HepG2 (cell line): ENCODE measurements around the gene DGKG. TPM values are rescaled to one million over a fixed set of nuclear protein-coding genes. Genes with fewer than 3 reads are reported as not detected.

Experiments used
- ATAC-seq: fragments of 200-7000 bp; cut with Tn5 transposase; 3 replicates; pipeline ENCODE4 v1.9.1; 2020; ENCODE audit warnings: mild to moderate bottlenecking, moderate library complexity
- BruUV-seq: library from RNA; stranded (reverse); fragments of 400-500 nt; replicated peaks from 2 replicates; lab custom pipeline; 2021; lab: Mats Ljungman, UMichigan
- CTCF ChIA-PET: fragments of 300-600 bp; formaldehyde crosslinking; extraction: SDS; loops from one replicate; lab custom pipeline; 2021; ENCODE audit warnings: low total read pairs, inconsistent platforms, low intra/inter-chr PET ratio; lab: Yijun Ruan, JAX
- POLR2A ChIA-PET: fragments of 350-600 bp; sonication (Branson Sonifier 250); formaldehyde crosslinking; loops from one replicate; lab custom pipeline; 2020; ENCODE audit warnings: antibody characterized with exemption, inconsistent platforms; lab: Yijun Ruan, JAX
- DNase-seq: peaks from one replicate; pipeline ENCODE4 v3.0.0-alpha.2; 2015; ENCODE audit warnings: low spot score
- FAIRE-seq: peaks from 3 replicates; lab custom pipeline; 2011; peaks lifted over from hg19 to GRCh38; lab: Jason Lieb, UNC
- H2AFZ ChIP-seq: one replicate; pipeline ENCODE4 v1.6.1; 2011; ENCODE audit warnings: low read length, inconsistent platforms
- H3K27ac ChIP-seq: fragments of 300-600 bp; 3 replicates; pipeline ENCODE4 v1.8.0; 2011; ENCODE audit warnings: mixed run types, mild to moderate bottlenecking, mixed read lengths, low read length, inconsistent platforms; ENCODE audit not compliant: insufficient read depth; ENCODE audit errors: extremely low read length
- H3K27me3 ChIP-seq, 2 experiments: fragments of 200-600 bp in 1 of 2; 2 replicates in 1 of 2; 3 replicates in 1 of 2; pipeline versions ENCODE4 v1.6.0 to v1.8.0; 2011; ENCODE audit warnings: low read length in 2 of 2, mild to moderate bottlenecking in 2 of 2, moderate library complexity in 2 of 2, inconsistent platforms in 1 of 2; ENCODE audit not compliant: insufficient read depth in 2 of 2, control insufficient read depth in 1 of 2
- H3K36me3 ChIP-seq, 2 experiments: fragments of 200-600 bp in 1 of 2; replicated peaks in 1 of 2; 2 replicates in 1 of 2; 3 replicates in 1 of 2; pipeline versions ENCODE4 v1.5.1 to v1.8.0; 2011; ENCODE audit warnings: low read length in 2 of 2, inconsistent platforms in 1 of 2; ENCODE audit not compliant: insufficient read depth in 2 of 2, control insufficient read depth in 1 of 2
- H3K4me1 ChIP-seq: 2 replicates; pipeline ENCODE4 v1.5.1; 2012; ENCODE audit warnings: low read length, inconsistent platforms; ENCODE audit not compliant: insufficient read depth
- H3K4me2 ChIP-seq: 2 replicates; pipeline ENCODE4 v1.6.0; 2011; ENCODE audit warnings: low read depth, low read length, inconsistent platforms
- H3K4me3 ChIP-seq, 3 experiments: fragments of 200-600 bp in 1 of 3; sonication (generic), shearing (Covaris generic) in 1 of 3; replicated peaks in 1 of 3; 2 replicates each; pipeline ENCODE4 v1.5.1; 2011 to 2016; ENCODE audit warnings: low read length in 3 of 3, inconsistent platforms in 2 of 3, low read depth in 2 of 3, mild to moderate bottlenecking in 2 of 3, control low read depth in 1 of 3, mixed read lengths in 1 of 3; ENCODE audit not compliant: insufficient read depth in 1 of 3
- H3K79me2 ChIP-seq: one replicate; pipeline ENCODE4 v1.6.1; 2011; ENCODE audit warnings: low read length, inconsistent platforms; ENCODE audit not compliant: insufficient read depth
- H3K9ac ChIP-seq: 2 replicates; pipeline ENCODE4 v1.6.0; 2011; ENCODE audit warnings: mild to moderate bottlenecking, low read depth, low read length, inconsistent platforms; ENCODE audit not compliant: insufficient read depth
- H3K9me3 ChIP-seq: 2 replicates; pipeline ENCODE4 v1.5.1; 2012; ENCODE audit warnings: mild to moderate bottlenecking, low read length
- H4K20me1 ChIP-seq: 2 replicates; pipeline ENCODE4 v1.6.0; 2011; ENCODE audit warnings: inconsistent platforms, mild to moderate bottlenecking, low read length, moderate library complexity; ENCODE audit not compliant: insufficient read depth
- IRF2 ChIP-seq: IDR thresholded peaks from 2 replicates; pipeline ENCODE4 v1.6.1; 2018; ENCODE audit warnings: missing genetic modification reagents, missing compliant biosample characterization
- KDM6A ChIP-seq: IDR thresholded peaks from 2 replicates; pipeline ENCODE4 v1.6.1; 2016; ENCODE audit warnings: low read depth
- SMAD1 ChIP-seq: sonication (generic); formaldehyde crosslinking; IDR thresholded peaks from 2 replicates; pipeline ENCODE4 v1.4.0; 2020; ENCODE audit warnings: missing genetic modification reagents, low read depth, mild to moderate bottlenecking, borderline replicate concordance
- TEAD3 ChIP-seq: optimal IDR thresholded peaks from 2 replicates; pipeline ENCODE3; 2016; ENCODE audit warnings: borderline replicate concordance
- ZBTB42 ChIP-seq: sonication (generic); formaldehyde crosslinking; IDR thresholded peaks from 2 replicates; pipeline ENCODE4 v1.5.0; 2020; ENCODE audit warnings: mild to moderate bottlenecking, missing genetic modification reagents
- ZC3H13 ChIP-seq: sonication (generic); formaldehyde crosslinking; IDR thresholded peaks from 2 replicates; pipeline ENCODE4 v1.8.1; 2023; ENCODE audit warnings: mild to moderate bottlenecking, missing genetic modification reagents, moderate library complexity
- ZNF30 ChIP-seq: sonication (generic); formaldehyde crosslinking; IDR thresholded peaks from 2 replicates; pipeline ENCODE4 v1.5.0; 2020; ENCODE audit warnings: mild to moderate bottlenecking, missing genetic modification reagents
- ZNF33B ChIP-seq: sonication (generic); formaldehyde crosslinking; IDR thresholded peaks from 2 replicates; pipeline ENCODE4 v1.5.1; 2020; ENCODE audit warnings: mild to moderate bottlenecking, missing genetic modification reagents
- ZNF570 ChIP-seq: sonication (generic); formaldehyde crosslinking; IDR thresholded peaks from 2 replicates; pipeline ENCODE4 v1.4.0; 2020; ENCODE audit warnings: mild to moderate bottlenecking, missing genetic modification reagents, borderline replicate concordance
- ZNF761 ChIP-seq: sonication (generic); formaldehyde crosslinking; conservative IDR thresholded peaks from 2 replicates; pipeline ENCODE4 v1.4.0; 2020; ENCODE audit warnings: mild to moderate bottlenecking, missing genetic modification reagents
- WGBS: methylation state at CpG from one replicate; pipeline ENCODE4 v1.1.6; 2017; ENCODE audit warnings: low lambda C conversion rate; 5-methylcytosine and 5-hydroxymethylcytosine counted together
- in situ Hi-C: cut with HindIII; loops from 2 replicates; pipeline ENCODE4 v1.10.0; 2017; ENCODE audit warnings: low pct_unique_long_range_greater_than_20kb; ENCODE audit not compliant: extremely low pct_ligation_motif_present
- intact Hi-C: fragments of 100-400 bp; cut with micrococcal nuclease; formaldehyde crosslinking; loops from one replicate; pipeline ENCODE4 v1.10.0; 2022; ENCODE audit not compliant: unreplicated experiment
- polyA plus RNA-seq, 8 experiments: library from polyadenylated mRNA; depleted of rRNA in 3 of 8; stranded (reverse) in 7 of 8; unstranded in 1 of 8; fragments of >200 nt; fragmentation: Illumina TruSeq in 4 of 8; extraction: Trizol in 4 of 8; gene quantifications; 2 replicates each; pipeline versions ENCODE4 v1.2.1 to v1.2.3, GENCODE V29; 2011 to 2016; ENCODE audit warnings: low read depth in 4 of 8, missing spikeins in 1 of 8, mixed read lengths in 1 of 8; ENCODE audit not compliant: insufficient read depth in 1 of 8
- total RNA-seq, 5 experiments: library from RNA; depleted of rRNA; stranded (reverse); fragments of >200 nt; fragmentation: Illumina TruSeq; extraction: Trizol; gene quantifications; 2 replicates each; pipeline ENCODE4 v1.2.3, GENCODE V29; 2016; ENCODE audit warnings: low read depth in 1 of 5
- TF ChIP-seq, protein P1 (sequence below): fragments of 450-650 bp; IDR thresholded peaks from 2 replicates; pipeline ENCODE4 v1.6.1; 2017; ENCODE audit warnings: mild to moderate bottlenecking
- TF ChIP-seq, protein P2 (sequence below): sonication (generic); formaldehyde crosslinking; IDR thresholded peaks from 2 replicates; pipeline ENCODE4 v1.8.1; 2023; ENCODE audit warnings: mild to moderate bottlenecking, inconsistent platforms, moderate library complexity, missing genetic modification reagents, borderline replicate concordance

The DGKG gene
- total and polyA plus RNA-seq, 2 of the 13 experiments (the other 11 are each of a cell fraction or from before 2014, with no cell fraction given) = 3.8 to 6.2 TPM

DNA sequence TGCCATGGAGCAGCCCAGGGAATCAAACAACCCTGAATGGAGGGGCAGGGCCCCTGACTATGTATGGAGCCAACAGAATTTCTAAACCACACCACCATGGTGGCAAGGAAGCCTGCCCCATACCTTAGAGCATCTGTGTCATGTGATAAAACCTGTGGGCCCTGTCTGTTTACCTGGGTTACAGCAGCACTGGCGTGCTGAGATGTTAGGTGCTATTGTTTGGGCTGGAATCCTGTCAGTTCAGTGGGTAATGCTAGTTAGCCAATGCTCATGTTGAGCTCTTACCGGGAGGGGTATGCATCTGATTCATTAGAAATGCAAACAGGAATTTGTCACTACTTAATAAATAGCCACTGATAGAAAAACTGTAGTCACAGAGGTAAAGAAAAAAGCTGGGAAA, 189.7 kb downstream of the DGKG start:
- Histone ChIP-seq H3K9me3 (no peaks in the 10 kb centered on the region), H3K27ac (no peak overlapping the region), H3K27me3 (no peaks in the 10 kb centered on the region), H3K4me1 (peaks cover 31% of the 10 kb centered on the region), H3K4me3 (no peak overlapping the region), H4K20me1 (no peaks in the 10 kb centered on the region), H3K9ac (no peak overlapping the region), H3K4me2 (no peak overlapping the region), H2AFZ (no peak overlapping the region), H3K79me2 (no peaks in the 10 kb centered on the region), H3K36me3 (peaks cover 0 to 6% of the 10 kb centered on the region in 2 experiments; a peak in 1 of 5 replicates)
- ChIA-PET POLR2A (no interaction called here), CTCF (no interaction called here)
- no peak for TF ChIP-seq ZC3H13 (CRISPR knock-in tag)
- no peak for TF ChIP-seq SMAD1 (CRISPR knock-in tag)
- TF ChIP-seq ZNF30 (CRISPR knock-in tag) = no peak
- no peak for DNase-seq
- in situ Hi-C loops (no loop called here), intact Hi-C loops (no loop called here)
- no peak for ATAC-seq
- no TSS peak for BruUV-seq
- FAIRE-seq = no peak
- WGBS = 82% methylated on average over 2 of the region's 2 CpGs

DNA sequence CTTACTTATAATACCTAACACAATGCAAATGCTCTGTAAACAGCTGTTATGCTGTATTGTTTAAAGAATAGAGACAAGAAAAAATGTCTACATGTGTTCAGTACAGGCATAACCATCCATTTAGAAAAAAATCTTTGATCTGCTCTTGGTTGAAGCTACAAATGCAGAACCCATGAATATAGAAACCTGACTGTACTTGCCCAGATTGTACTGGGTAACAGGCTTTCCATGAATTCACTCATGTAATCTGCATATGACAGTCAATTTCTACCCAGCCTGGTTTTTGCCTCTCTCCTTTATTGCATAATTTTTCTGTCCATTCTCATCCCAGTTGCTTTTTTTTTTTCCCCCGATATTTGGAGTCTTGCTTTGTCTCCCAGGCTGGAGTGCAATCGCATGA, 190.5 kb downstream of the DGKG start:
- no peaks in the 10 kb centered on the region for H3K9me3 ChIP-seq
- H3K79me2 ChIP-seq = no peaks in the 10 kb centered on the region
- intact Hi-C loops = no loop called here
- no peak overlapping the region for H3K4me3 ChIP-seq
- H3K4me1 ChIP-seq = peaks cover 23% of the 10 kb centered on the region
- peaks cover 0 to 8% of the 10 kb centered on the region in 2 experiments; a peak in 1 of 5 replicates for H3K36me3 ChIP-seq
- H3K27me3 ChIP-seq = no peaks in the 10 kb centered on the region
- no peak for ATAC-seq
- no peak overlapping the region for H3K4me2 ChIP-seq
- in situ Hi-C loops = no loop called here
- FAIRE-seq = no peak
- CTCF ChIA-PET = no interaction called here
- BruUV-seq = no TSS peak
- no peak for DNase-seq
- H4K20me1 ChIP-seq = no peaks in the 10 kb centered on the region
- H3K9ac ChIP-seq = no peak overlapping the region
- WGBS = 98% methylated on average over 2 of the region's 2 CpGs
- no peak overlapping the region for H3K27ac ChIP-seq
- POLR2A ChIA-PET = no interaction called here
- H2AFZ ChIP-seq = no peak overlapping the region
- TF ChIP-seq TEAD3 (no peak), IRF2 (CRISPR knock-in tag) (no peak), ZNF570 (CRISPR knock-in tag) (no peak), ZNF761 (CRISPR knock-in tag) (no peak), ZNF33B (no peak), ZBTB42 (CRISPR knock-in tag) (no peak), KDM6A (no peak)
- TF ChIP-seq, protein P1, sequence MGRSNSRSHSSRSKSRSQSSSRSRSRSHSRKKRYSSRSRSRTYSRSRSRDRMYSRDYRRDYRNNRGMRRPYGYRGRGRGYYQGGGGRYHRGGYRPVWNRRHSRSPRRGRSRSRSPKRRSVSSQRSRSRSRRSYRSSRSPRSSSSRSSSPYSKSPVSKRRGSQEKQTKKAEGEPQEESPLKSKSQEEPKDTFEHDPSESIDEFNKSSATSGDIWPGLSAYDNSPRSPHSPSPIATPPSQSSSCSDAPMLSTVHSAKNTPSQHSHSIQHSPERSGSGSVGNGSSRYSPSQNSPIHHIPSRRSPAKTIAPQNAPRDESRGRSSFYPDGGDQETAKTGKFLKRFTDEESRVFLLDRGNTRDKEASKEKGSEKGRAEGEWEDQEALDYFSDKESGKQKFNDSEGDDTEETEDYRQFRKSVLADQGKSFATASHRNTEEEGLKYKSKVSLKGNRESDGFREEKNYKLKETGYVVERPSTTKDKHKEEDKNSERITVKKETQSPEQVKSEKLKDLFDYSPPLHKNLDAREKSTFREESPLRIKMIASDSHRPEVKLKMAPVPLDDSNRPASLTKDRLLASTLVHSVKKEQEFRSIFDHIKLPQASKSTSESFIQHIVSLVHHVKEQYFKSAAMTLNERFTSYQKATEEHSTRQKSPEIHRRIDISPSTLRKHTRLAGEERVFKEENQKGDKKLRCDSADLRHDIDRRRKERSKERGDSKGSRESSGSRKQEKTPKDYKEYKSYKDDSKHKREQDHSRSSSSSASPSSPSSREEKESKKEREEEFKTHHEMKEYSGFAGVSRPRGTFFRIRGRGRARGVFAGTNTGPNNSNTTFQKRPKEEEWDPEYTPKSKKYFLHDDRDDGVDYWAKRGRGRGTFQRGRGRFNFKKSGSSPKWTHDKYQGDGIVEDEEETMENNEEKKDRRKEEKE = no peak
- TF ChIP-seq, protein P2, sequence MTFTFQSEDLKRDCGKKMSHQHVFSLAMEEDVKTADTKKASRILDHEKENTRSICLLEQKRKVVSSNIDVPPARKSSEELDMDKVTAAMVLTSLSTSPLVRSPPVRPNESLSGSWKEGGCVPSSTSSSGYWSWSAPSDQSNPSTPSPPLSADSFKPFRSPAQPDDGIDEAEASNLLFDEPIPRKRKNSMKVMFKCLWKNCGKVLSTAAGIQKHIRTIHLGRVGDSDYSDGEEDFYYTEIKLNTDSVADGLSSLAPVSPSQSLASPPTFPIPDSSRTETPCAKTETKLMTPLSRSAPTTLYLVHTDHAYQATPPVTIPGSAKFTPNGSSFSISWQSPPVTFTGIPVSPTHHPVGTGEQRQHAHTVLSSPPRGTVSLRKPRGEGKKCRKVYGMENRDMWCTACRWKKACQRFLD = no peak
